ENCODE measurements around the gene GDF7. TPM values are rescaled to one million over a fixed set of nuclear protein-coding genes. Genes with fewer than 3 reads are reported as not detected.

The GDF7 gene
- total and polyA plus RNA-seq, 10 of the 15 experiments (the other 5 are each of a cell fraction or from before 2014, with no cell fraction given): 0.02 to 0.11 (median 0.04) TPM; not detected in 1

DNA sequence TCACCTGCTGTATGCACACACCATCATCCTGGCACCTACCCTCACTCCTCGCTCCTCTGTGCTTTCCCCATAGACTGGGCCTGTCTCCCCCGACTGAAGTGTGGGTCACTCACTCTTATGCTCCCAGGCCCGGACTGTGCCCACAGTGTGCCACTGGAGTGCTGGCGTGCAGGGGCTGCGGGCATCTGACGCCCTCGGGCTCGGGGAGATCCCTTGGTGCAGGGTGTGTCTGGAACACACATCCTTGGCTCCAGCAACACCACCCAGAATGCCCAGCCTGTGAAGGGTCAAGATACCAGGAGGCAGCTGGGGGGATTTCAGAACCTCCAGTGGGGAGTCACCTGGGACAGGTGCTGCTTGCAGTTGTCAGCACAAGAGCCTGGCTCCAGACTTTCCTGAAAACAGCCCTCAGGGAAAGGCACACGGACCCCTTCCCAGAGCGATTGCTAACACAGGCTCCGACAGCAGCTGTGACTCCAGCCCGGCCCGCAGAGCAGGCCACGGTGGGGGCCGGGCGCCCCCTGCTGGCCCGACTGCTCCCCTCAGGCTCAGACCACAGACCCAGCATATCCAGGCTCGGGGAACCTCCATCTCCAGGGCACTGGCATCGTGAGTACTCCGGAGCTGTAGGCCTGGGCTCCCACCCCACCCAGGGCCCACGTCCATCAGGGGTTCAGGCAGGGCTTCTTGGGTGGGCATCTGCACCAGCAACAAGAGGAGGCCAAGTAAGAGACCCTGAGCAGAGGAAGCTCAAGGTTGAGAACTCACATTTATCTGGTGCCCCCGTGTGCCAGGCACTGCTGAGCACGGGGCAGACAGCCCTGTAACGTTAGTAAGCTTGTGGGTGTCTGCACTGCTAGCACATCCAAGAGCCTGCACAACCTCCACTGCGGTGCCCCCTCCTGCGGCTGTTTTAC is 24.6 kb upstream of the GDF7 start (continued):
- TF ChIP-seq ZBTB11 (CRISPR knock-in tag; IDR thresholded peaks at IDR 0.05): no peak
- no peak for TF ChIP-seq MYB (IDR thresholded peaks at IDR 0.05; ENCODE audit: borderline replicate concordance, low read depth, low read length)
- no peak for TF ChIP-seq NR2C2 (IDR thresholded peaks at IDR 0.05; ENCODE audit: borderline replicate concordance, control insufficient read depth, insufficient read length, low read depth)
- TF ChIP-seq SP1 (IDR thresholded peaks at IDR 0.05; ENCODE audit: low read depth, low read length): no peak
- peak; percentile 74; the same call in 1 of the 2 replicates for TF ChIP-seq TCF3 (IDR thresholded peaks at IDR 0.05; ENCODE audit: borderline replicate concordance, insufficient read depth, low read depth, low read length)
- TF ChIP-seq GATAD2B (conservative IDR thresholded peaks at IDR 0.05; ENCODE audit: low read depth): no peak
- TF ChIP-seq, protein P1, sequence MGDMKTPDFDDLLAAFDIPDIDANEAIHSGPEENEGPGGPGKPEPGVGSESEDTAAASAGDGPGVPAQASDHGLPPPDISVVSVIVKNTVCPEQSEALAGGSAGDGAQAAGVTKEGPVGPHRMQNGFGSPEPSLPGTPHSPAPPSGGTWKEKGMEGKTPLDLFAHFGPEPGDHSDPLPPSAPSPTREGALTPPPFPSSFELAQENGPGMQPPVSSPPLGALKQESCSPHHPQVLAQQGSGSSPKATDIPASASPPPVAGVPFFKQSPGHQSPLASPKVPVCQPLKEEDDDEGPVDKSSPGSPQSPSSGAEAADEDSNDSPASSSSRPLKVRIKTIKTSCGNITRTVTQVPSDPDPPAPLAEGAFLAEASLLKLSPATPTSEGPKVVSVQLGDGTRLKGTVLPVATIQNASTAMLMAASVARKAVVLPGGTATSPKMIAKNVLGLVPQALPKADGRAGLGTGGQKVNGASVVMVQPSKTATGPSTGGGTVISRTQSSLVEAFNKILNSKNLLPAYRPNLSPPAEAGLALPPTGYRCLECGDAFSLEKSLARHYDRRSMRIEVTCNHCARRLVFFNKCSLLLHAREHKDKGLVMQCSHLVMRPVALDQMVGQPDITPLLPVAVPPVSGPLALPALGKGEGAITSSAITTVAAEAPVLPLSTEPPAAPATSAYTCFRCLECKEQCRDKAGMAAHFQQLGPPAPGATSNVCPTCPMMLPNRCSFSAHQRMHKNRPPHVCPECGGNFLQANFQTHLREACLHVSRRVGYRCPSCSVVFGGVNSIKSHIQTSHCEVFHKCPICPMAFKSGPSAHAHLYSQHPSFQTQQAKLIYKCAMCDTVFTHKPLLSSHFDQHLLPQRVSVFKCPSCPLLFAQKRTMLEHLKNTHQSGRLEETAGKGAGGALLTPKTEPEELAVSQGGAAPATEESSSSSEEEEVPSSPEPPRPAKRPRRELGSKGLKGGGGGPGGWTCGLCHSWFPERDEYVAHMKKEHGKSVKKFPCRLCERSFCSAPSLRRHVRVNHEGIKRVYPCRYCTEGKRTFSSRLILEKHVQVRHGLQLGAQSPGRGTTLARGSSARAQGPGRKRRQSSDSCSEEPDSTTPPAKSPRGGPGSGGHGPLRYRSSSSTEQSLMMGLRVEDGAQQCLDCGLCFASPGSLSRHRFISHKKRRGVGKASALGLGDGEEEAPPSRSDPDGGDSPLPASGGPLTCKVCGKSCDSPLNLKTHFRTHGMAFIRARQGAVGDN (IDR thresholded peaks at IDR 0.05): no peak
- no peak for TF ChIP-seq PBX3 (IDR thresholded peaks at IDR 0.05; ENCODE audit: insufficient replicate concordance, low read depth, low read length)
- no peak for TF ChIP-seq ASH2L (IDR thresholded peaks at IDR 0.05; ENCODE audit: borderline replicate concordance, low read depth)
- TF ChIP-seq, protein P2, sequence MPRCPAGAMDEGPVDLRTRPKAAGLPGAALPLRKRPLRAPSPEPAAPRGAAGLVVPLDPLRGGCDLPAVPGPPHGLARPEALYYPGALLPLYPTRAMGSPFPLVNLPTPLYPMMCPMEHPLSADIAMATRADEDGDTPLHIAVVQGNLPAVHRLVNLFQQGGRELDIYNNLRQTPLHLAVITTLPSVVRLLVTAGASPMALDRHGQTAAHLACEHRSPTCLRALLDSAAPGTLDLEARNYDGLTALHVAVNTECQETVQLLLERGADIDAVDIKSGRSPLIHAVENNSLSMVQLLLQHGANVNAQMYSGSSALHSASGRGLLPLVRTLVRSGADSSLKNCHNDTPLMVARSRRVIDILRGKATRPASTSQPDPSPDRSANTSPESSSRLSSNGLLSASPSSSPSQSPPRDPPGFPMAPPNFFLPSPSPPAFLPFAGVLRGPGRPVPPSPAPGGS (IDR thresholded peaks at IDR 0.05; ENCODE audit: borderline replicate concordance, insufficient read depth, low read depth, low read length, poor library complexity, severe bottlenecking): no peak
- TF ChIP-seq, protein P3, sequence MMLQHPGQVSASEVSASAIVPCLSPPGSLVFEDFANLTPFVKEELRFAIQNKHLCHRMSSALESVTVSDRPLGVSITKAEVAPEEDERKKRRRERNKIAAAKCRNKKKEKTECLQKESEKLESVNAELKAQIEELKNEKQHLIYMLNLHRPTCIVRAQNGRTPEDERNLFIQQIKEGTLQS (IDR thresholded peaks at IDR 0.05; ENCODE audit: borderline replicate concordance, extremely low read depth, low read depth, low read length): no peak
- TF ChIP-seq RBBP5 (conservative IDR thresholded peaks at IDR 0.05): no peak
- no peak for TF ChIP-seq HDGF (IDR thresholded peaks at IDR 0.05)
- TF ChIP-seq ZBED1 (IDR thresholded peaks at IDR 0.05; ENCODE audit: borderline replicate concordance): no peak
